Smooth muscle cell (in vitro differentiated cells): ENCODE results near the gene HEBP1. TPM values are rescaled to one million over a fixed set of nuclear protein-coding genes. Genes with fewer than 3 reads are reported as not detected.

Experiments used
- DNase-seq: peaks from one replicate; lab custom pipeline; 2025; ENCODE audit not compliant: unreplicated experiment; lab: John Stamatoyannopoulos, UW
- H2AFZ ChIP-seq: fragments of 200-600 bp; sonication (generic); 2 replicates; pipeline ENCODE4 v1.6.0; 2016; ENCODE audit warnings: antibody characterized with exemption, low read depth, mild to moderate bottlenecking
- H3F3A ChIP-seq: fragments of 200-600 bp; sonication (generic); 2 replicates; pipeline ENCODE4 v1.6.0; 2017; ENCODE audit warnings: antibody characterized with exemption, low read depth
- H3K27ac ChIP-seq: fragments of 200-600 bp; sonication (generic); 2 replicates; pipeline ENCODE4 v1.5.1; 2016; ENCODE audit warnings: low read depth, mild to moderate bottlenecking
- H3K27me3 ChIP-seq: fragments of 200-600 bp; sonication (generic); 2 replicates; pipeline ENCODE4 v1.6.1; 2016; ENCODE audit warnings: low read depth, mild to moderate bottlenecking
- H3K36me3 ChIP-seq: fragments of 200-600 bp; sonication (generic); 2 replicates; pipeline ENCODE4 v1.5.1; 2016; ENCODE audit warnings: low read depth
- H3K4me1 ChIP-seq: fragments of 200-600 bp; sonication (generic); 2 replicates; pipeline ENCODE4 v1.5.1; 2016; ENCODE audit warnings: low read depth
- H3K4me2 ChIP-seq: fragments of 200-600 bp; sonication (generic); 2 replicates; pipeline ENCODE4 v1.6.0; 2016; ENCODE audit warnings: mild to moderate bottlenecking
- H3K4me3 ChIP-seq: fragments of 200-600 bp; sonication (generic); 2 replicates; pipeline ENCODE4 v1.5.1; 2016; ENCODE audit warnings: mild to moderate bottlenecking
- H3K79me2 ChIP-seq: fragments of 200-600 bp; sonication (generic); 2 replicates; pipeline ENCODE4 v1.6.0; 2016; ENCODE audit warnings: low read depth, mild to moderate bottlenecking
- H3K9ac ChIP-seq: fragments of 200-600 bp; sonication (generic); 2 replicates; pipeline ENCODE4 v1.6.0; 2016; ENCODE audit warnings: low read depth
- H3K9me3 ChIP-seq: fragments of 200-600 bp; sonication (generic); replicated peaks from 2 replicates; pipeline ENCODE4 v1.5.1; 2016; ENCODE audit warnings: low read depth
- H4K20me1 ChIP-seq: fragments of 200-600 bp; sonication (generic); 2 replicates; pipeline ENCODE4 v1.6.0; 2016; ENCODE audit warnings: low read depth
- CTCF ChIP-seq: fragments of 200-600 bp; sonication (generic); IDR thresholded peaks from 2 replicates; pipeline ENCODE4 v1.5.1; 2017; ENCODE audit warnings: borderline replicate concordance, mild to moderate bottlenecking, antibody characterized with exemption; ENCODE audit not compliant: insufficient read depth, poor library complexity, severe bottlenecking
- WGBS: methylation state at CpG from one replicate; pipeline ENCODE4 v1.1.7; 2016; ENCODE audit warnings: low lambda C conversion rate; 5-methylcytosine and 5-hydroxymethylcytosine counted together
- polyA plus RNA-seq: library from polyadenylated mRNA; unstranded; fragments of >200 nt; fragmentation: Nextera tagmentation; extraction: Ambion mirVana; gene quantifications from 2 replicates; pipeline ENCODE4 v1.2.1, GENCODE V29; 2016
- total RNA-seq: library from RNA; depleted of rRNA; stranded (reverse); fragments of >200 nt; gene quantifications from 2 replicates; pipeline ENCODE4 v1.2.3, GENCODE V29; 2014

Gene HEBP1
- total and polyA plus RNA-seq, 2 experiments from 2014 or later, result 16.1 to 55.8 TPM

- H3K27me3 ChIP-seq, result no peaks in the 10 kb centered on the region
- H3K4me2 ChIP-seq, result no peak overlapping the region
- H3K27ac ChIP-seq, result no peak overlapping the region
- WGBS, result 56% methylated on average over 4 of the region's 4 CpGs
- H3K9ac ChIP-seq, result no peak overlapping the region
- no peaks in the 10 kb centered on the region for H3K36me3 ChIP-seq
- no peaks in the 10 kb centered on the region for H3K79me2 ChIP-seq
- no peak overlapping the region for H2AFZ ChIP-seq
- H4K20me1 ChIP-seq, result no peaks in the 10 kb centered on the region
- no peaks in the 10 kb centered on the region for H3K9me3 ChIP-seq
- DNase-seq, result no peak
- H3K4me1 ChIP-seq, result no peaks in the 10 kb centered on the region
- no peak for TF ChIP-seq CTCF
- H3F3A ChIP-seq, result no peaks in the 10 kb centered on the region
- no peak overlapping the region for H3K4me3 ChIP-seq
Observed at GRCh38 chr12:13042666-13043230, 42.7 kb upstream of the HEBP1 start.

GRCh38 chr12:13041224-13041623 lies 41.2 kb upstream of the HEBP1 start:
- TF ChIP-seq CTCF, result no peak
- H3K9me3 ChIP-seq, result no peaks in the 10 kb centered on the region
- no peaks in the 10 kb centered on the region for H3K4me1 ChIP-seq
- WGBS, result 96% methylated on average over 2 of the region's 2 CpGs
- no peaks in the 10 kb centered on the region for H3F3A ChIP-seq
- no peak overlapping the region for H3K4me3 ChIP-seq
- H3K27ac ChIP-seq, result no peak overlapping the region
- H4K20me1 ChIP-seq, result no peaks in the 10 kb centered on the region
- H2AFZ ChIP-seq, result no peak overlapping the region
- DNase-seq, result no peak
- H3K4me2 ChIP-seq, result no peak overlapping the region
- no peaks in the 10 kb centered on the region for H3K36me3 ChIP-seq
- H3K79me2 ChIP-seq, result no peaks in the 10 kb centered on the region
- H3K9ac ChIP-seq, result no peak overlapping the region
- H3K27me3 ChIP-seq, result no peaks in the 10 kb centered on the region

GRCh38 chr12:13039328-13039956 lies 39.4 kb upstream of the HEBP1 start:
- Histone ChIP-seq H3K4me3 (no peak overlapping the region), H3K79me2 (no peaks in the 10 kb centered on the region), H3K27me3 (no peaks in the 10 kb centered on the region), H3K4me2 (no peak overlapping the region), H2AFZ (no peak overlapping the region), H3K4me1 (no peaks in the 10 kb centered on the region), H3K9me3 (no peaks in the 10 kb centered on the region), H3K27ac (no peak overlapping the region), H3K36me3 (no peaks in the 10 kb centered on the region), H3F3A (no peaks in the 10 kb centered on the region), H3K9ac (no peak overlapping the region), H4K20me1 (no peaks in the 10 kb centered on the region)
- WGBS, result 63% methylated on average over 5 of the region's 5 CpGs
- no peak for TF ChIP-seq CTCF
- DNase-seq, result no peak

GRCh38 chr12:13038491-13039161 lies 38.6 kb upstream of the HEBP1 start:
- no peak for TF ChIP-seq CTCF

More at GRCh38 chr12:13038491-13039161, 38.6 kb upstream of the HEBP1 start:
- H3K4me1 ChIP-seq, result no peaks in the 10 kb centered on the region
- H3F3A ChIP-seq, result no peaks in the 10 kb centered on the region
- H2AFZ ChIP-seq, result no peak overlapping the region
- no peak overlapping the region for H3K27ac ChIP-seq
- no peaks in the 10 kb centered on the region for H3K79me2 ChIP-seq
- no peaks in the 10 kb centered on the region for H4K20me1 ChIP-seq
- no peaks in the 10 kb centered on the region for H3K9me3 ChIP-seq
- H3K36me3 ChIP-seq, result no peaks in the 10 kb centered on the region
- DNase-seq, result no peak
- H3K4me3 ChIP-seq, result no peak overlapping the region
- no peaks in the 10 kb centered on the region for H3K27me3 ChIP-seq
- no peak overlapping the region for H3K9ac ChIP-seq
- H3K4me2 ChIP-seq, result no peak overlapping the region
- 91% methylated on average over 4 of the region's 4 CpGs for WGBS
